ENCODE measurements around the gene GPC6.

The GPC6 gene

GRCh38 chr13:93727211-93728141, 500.9 kb downstream of the GPC6 start:
- no peak for DNase-seq (ENCODE audit: low read depth in 4 of 4, low spot score in 1 of 4)

DNA sequence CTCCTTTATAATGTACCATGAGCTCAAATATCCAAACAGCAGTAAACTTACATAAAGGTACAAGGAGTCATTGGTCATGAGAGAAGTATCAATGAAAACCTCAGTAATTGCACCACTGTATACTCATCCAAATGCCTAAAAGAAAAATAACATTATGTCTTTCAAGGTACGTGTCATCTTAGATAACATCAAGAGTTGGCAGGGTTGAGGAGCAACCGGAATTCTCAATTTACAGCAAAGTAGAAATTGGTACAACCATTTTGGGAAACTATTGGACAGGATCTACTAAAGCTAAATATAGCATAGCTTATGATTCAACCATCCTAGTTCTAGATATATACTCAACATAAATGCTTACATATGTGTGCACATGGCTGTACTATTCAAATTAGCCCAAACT, 502.8 kb downstream of the GPC6 start:
- no peak for DNase-seq (ENCODE audit: low read depth in 4 of 4, low spot score in 1 of 4)

- DNase-seq (ENCODE audit: low read depth in 4 of 4, low spot score in 1 of 4) = no peak
Observed at GRCh38 chr13:93730780-93731179, 504.2 kb downstream of the GPC6 start.

GRCh38 chr13:93732186-93732585, 505.6 kb downstream of the GPC6 start:
- no peak for DNase-seq (ENCODE audit: low read depth in 4 of 4, low spot score in 1 of 4)

GRCh38 chr13:93736081-93736480, 509.5 kb downstream of the GPC6 start:
- DNase-seq (ENCODE audit: low read depth in 4 of 4, low spot score in 1 of 4) = no peak

DNA sequence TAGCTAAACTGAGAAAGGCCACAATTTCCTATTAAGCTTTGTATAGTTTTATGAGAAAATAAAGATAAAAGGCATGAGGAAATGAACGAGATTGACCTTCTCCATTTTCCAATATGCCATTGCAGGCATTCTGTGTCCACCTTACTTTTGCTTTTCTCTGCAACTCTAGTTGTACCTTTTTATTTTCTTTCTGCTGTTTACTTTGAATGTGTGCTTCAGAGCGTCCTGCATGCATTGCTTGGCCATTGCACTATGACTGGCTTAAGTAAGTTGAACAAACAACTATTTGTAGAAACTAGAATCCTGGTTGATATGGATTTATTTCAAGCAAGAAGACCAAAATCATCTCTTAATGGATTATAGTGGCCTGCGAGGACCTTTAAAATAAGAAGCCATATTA, 510.3 kb downstream of the GPC6 start:
- no peak for DNase-seq (ENCODE audit: low read depth in 4 of 4, low spot score in 1 of 4)

DNA sequence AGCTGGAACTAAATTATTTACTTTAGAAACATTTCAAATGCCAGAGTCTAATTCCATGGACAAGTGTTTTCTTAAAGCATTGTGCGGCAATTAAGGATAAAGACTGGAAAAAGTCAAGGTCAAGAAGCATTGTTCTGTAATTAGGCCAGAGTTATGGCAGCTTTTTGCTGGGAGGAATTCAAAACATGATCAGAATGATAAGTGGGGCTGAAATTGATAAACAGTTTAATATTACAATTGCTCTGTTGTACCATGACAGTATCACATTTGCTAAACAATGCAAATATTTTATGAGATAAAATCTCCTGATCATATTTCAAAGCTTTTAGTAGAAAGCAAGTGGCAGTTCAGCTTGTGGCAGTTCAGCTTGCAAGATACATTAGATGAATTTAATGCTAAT, 513.7 kb downstream of the GPC6 start:
- no peak for DNase-seq (ENCODE audit: low read depth in 4 of 4, low spot score in 1 of 4)

- no peak for DNase-seq (ENCODE audit: low read depth in 4 of 4, low spot score in 1 of 4)
Observed at GRCh38 chr13:93744033-93744432, 517.4 kb downstream of the GPC6 start.

- no peak for DNase-seq (ENCODE audit: low read depth in 4 of 4, low spot score in 1 of 4)
Observed at GRCh38 chr13:93744886-93745285, 518.3 kb downstream of the GPC6 start.

DNA sequence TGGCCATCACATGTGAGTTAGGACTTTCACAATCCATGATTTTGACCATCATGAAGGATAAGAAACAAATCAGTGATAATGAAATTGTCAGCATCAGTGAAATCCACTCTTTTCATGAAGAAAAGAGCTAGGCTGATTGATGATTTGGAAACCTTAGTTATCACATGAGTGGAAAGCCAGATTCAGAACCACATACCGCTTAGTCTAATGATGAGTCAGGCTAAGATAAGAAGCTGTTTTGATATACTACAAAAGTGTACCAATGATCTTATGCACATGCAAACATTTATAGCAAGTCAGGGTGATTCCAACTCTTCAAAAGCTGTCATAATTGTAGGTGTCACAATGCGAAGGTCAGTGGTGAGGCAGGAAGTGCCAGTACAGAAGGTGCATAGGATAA, 519.3 kb downstream of the GPC6 start:
- no peak for DNase-seq (ENCODE audit: low read depth in 4 of 4, low spot score in 1 of 4)

GRCh38 chr13:93746589-93746988, 520.0 kb downstream of the GPC6 start:
- no peak for DNase-seq (ENCODE audit: low read depth in 4 of 4, low spot score in 1 of 4)

DNA sequence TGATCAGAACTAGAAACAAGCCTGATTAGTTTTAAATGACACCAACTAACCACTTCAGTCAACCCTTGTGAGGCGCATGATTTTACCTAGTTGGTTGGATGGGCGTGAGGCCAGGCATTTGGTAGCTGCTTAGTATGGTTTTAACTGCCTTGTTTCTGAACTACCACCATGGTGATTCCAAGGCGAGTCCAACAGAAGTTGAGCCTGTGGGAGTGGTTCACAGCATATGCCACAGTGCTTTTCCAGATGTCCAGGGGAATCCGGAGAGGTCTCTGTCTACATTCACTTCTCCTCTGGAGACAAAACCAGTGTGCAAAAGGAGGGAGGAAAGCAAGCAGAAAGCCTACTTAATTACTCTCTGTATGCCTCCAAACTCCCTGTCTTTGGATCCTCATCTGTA, 524.1 kb downstream of the GPC6 start:
- DNase-seq (ENCODE audit: low read depth in 4 of 4, low spot score in 1 of 4) = no peak

DNA sequence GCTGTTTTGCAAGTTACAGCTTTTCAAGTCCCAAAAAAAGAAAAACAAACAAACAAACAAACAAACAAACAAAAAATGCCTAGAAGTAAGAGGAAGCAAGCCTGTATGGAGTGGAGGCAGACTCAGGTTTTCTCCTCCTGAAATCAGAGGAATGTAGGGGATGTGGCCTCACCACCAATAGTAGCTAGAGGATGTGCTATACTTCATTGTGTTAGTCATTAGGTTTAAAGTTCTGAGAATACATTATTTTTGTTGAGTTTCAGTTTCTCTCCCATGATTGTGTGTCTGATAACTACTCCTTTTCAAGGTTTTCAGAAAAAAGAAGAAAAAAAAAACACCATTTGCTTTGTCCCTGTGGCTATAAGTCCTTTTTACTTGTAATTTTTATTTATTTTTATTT, 524.5 kb downstream of the GPC6 start:
- DNase-seq (ENCODE audit: low read depth in 4 of 4, low spot score in 1 of 4) = no peak

GRCh38 chr13:93752541-93752940, 525.9 kb downstream of the GPC6 start:
- DNase-seq (ENCODE audit: low read depth in 4 of 4, low spot score in 1 of 4) = no peak

- DNase-seq (ENCODE audit: low read depth in 4 of 4, low spot score in 1 of 4) = no peak
Observed at GRCh38 chr13:93753639-93754038, 527.0 kb downstream of the GPC6 start.

DNA sequence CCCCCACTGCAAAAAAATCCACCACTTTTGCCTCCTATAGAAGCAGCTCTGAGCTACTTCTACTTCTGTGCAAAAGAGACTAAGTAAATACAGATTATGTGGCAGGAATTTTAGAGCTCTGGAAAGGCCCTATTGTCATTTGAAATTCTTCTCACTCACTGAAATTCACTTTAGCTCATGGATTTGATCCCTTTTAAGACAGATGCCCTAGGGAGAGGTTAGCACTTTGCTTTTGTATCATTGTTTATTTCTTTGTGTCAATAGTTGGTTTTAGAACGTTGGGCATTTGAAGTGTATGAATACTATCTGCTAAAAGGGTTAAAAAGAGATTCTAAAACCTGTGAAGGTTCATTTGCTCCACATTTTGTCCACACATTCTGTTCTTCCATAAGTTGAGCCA, 528.7 kb downstream of the GPC6 start:
- DNase-seq (ENCODE audit: low read depth in 4 of 4, low spot score in 1 of 4) = no peak

DNA sequence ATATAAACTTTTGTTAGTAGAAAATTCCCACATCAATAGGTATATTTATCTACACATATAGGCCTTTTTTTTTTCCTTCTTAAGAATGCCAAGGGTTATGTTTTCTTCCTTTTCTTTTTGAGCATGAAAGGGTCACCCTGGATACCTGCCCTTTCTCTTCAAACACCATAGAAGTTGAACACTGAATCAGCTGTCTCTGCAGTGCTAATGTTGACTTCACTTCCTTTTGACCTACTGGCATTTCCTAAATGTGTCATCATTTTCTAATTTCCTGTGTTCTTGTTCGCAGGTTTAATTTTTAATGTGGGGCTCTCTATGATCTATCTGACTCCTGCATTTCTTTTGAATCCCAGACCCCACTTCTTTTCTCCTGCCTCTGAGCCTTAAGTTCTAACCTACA, 532.0 kb downstream of the GPC6 start:
- DNase-seq (ENCODE audit: low read depth in 4 of 4, low spot score in 1 of 4) = no peak

GRCh38 chr13:93762708-93763426, 536.3 kb downstream of the GPC6 start:
- DNase-seq (ENCODE audit: low read depth in 4 of 4, low spot score in 1 of 4) = no peak

GRCh38 chr13:93765062-93765461, 538.5 kb downstream of the GPC6 start:
- DNase-seq (ENCODE audit: low read depth in 4 of 4, low spot score in 1 of 4) = no peak

GRCh38 chr13:93765811-93766210, 539.2 kb downstream of the GPC6 start:
- DNase-seq (ENCODE audit: low read depth in 4 of 4, low spot score in 1 of 4) = no peak

DNA sequence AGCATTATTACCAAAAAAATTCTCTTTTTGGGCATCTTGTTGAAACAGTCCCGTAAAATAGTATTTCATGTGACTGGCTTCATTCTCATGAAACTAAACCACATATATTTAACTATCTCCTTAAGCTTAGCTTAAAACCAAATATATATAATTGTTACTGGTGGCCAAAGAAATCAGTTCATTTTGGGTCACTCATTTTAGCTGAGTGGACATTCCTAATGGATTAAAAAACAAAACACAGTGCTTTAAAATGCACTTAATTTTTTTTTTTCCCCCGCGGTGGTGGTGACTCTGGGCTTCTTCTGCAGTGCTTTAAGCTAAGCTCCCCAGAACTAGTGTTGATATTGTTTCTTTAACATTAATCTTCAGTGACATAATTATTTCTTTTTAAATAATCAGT, 540.1 kb downstream of the GPC6 start:
- no peak for DNase-seq (ENCODE audit: low read depth in 4 of 4, low spot score in 1 of 4)

DNA sequence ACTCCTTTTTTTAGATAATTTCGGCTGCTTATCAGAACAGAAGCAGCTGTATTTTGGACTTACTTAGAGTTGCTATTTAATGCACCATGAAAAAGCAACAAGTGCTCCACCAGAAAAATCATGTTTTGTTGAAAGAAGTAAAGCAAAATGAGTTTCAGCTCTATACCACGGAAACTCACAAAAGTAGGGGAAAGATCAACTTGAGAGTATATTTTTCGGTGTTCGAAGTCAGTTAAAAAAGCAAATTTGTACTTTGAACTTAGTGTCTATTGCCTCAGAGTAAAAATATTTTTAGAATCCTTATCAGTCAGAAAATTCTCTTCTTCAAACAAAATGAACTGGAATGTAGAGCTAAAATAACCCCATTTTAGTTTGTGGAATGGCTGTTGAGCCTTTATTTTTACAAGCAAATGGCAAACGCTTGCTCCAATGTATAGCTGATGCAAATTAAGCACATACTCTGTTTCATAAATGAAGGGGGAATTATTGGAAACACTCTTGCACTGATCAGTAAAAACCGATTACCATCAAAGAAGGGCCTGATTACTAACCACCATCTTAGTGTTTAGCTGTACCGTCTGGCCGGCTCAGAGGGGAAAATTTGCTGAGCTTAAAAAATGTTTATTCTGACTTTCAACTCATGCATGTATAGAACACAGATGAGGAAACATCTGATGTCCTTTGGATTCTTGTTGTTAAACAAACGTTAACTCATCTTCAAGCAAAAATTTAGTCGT, 540.7 kb downstream of the GPC6 start:
- no peak for DNase-seq (ENCODE audit: low read depth in 4 of 4, low spot score in 1 of 4)
